GM18951 (cell line): ENCODE results near the gene PPP1R3A.

Experiments used
- POLR2A ChIP-seq: IDR thresholded peaks from 4 replicates; pipeline ENCODE4 v1.6.1; 2011; ENCODE audit warnings: mild to moderate bottlenecking; ENCODE audit not compliant: insufficient read length, insufficient read depth; ENCODE audit errors: extremely low read depth
- in situ Hi-C: fragments of 300-500 bp; cut with MboI; formaldehyde crosslinking; loops from one replicate; pipeline ENCODE4 v1.12.0; 2022; ENCODE audit warnings: low sequenced_read_pairs, mixed read lengths, inconsistent platforms; ENCODE audit not compliant: unreplicated experiment

PPP1R3A gene

GRCh38 chr7:113872981-113873380, 45.8 kb downstream of the PPP1R3A start:
- TF ChIP-seq POLR2A: no peak

GRCh38 chr7:113867325-113867724, 51.5 kb downstream of the PPP1R3A start:
- in situ Hi-C loops: no loop called here
- TF ChIP-seq POLR2A: no peak

More at GRCh38 chr7:113872981-113873380, 45.8 kb downstream of the PPP1R3A start:
- in situ Hi-C loops: no loop called here

- in situ Hi-C loops: no loop called here
Measured at GRCh38 chr7:113856010-113856409, 62.8 kb downstream of the PPP1R3A start.

GRCh38 chr7:113840954-113841353, 77.9 kb downstream of the PPP1R3A start:
- in situ Hi-C loops: no loop called here
- TF ChIP-seq POLR2A: no peak

More at GRCh38 chr7:113856010-113856409, 62.8 kb downstream of the PPP1R3A start:
- no peak for TF ChIP-seq POLR2A

- no peak for TF ChIP-seq POLR2A
- in situ Hi-C loops: no loop called here
Measured at GRCh38 chr7:113835367-113835766, 83.4 kb downstream of the PPP1R3A start.

GRCh38 chr7:113832196-113832745, 86.5 kb downstream of the PPP1R3A start:
- in situ Hi-C loops: no loop called here
- no peak for TF ChIP-seq POLR2A

GRCh38 chr7:113831556-113831955, 87.3 kb downstream of the PPP1R3A start:
- no peak for TF ChIP-seq POLR2A
- in situ Hi-C loops: no loop called here

GRCh38 chr7:113828581-113828980, 90.2 kb downstream of the PPP1R3A start:
- no peak for TF ChIP-seq POLR2A
- in situ Hi-C loops: no loop called here
